SHP77 treated with DMSO at 0.1 percent for 48 hours (cell line): Measurements from ENCODE around the gene SAT1.

Experiments used
- DNase-seq: peaks from one replicate; lab custom pipeline; 2025; lab: John Stamatoyannopoulos, UW

The SAT1 gene

DNA sequence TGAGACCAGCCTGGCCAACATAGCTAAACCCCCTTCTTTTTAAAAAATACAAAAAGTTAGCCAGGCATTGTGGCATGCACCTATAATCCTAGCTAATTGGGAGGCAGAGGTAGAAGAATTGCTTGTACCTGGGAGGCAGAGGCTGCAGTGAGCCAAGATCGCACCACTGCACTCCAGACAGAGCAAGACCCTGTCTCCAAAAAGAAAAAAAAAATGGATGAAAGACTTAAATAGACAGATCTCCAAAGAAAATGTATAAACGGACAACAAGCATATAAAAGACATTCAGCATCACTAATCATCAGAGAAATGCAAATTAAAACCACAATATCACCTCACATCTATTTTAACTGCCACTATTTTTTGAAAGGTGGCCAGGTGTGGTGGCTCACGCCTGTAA is 6.6 kb upstream of the SAT1 start:
- DNase-seq = no peak

DNA sequence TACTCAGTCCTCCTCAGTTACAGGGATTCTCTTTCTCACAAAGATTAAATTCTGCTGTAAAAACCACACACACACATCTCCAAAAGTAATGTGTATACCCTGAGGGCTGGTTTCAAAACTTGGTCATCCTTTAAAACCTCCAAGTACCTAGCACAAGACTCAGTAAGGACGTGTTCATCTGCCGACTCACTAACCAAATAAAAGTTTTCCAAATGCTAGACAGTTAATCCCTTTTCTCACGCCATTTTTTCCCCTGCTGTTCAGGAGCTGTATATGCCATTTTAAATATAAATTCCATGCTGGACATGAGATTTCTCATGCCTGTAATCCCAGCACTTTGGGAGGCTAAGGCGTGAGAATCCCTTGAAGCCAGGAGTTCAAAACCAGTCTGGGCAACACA is 3.9 kb upstream of the SAT1 start:
- DNase-seq = no peak

GRCh38 chrX:23782455-23782854 is 518 bp upstream of the SAT1 start:
- no peak for DNase-seq

- no peak for DNase-seq
Observed at GRCh38 chrX:23783589-23784469, 856 bp downstream of the SAT1 start.

DNA sequence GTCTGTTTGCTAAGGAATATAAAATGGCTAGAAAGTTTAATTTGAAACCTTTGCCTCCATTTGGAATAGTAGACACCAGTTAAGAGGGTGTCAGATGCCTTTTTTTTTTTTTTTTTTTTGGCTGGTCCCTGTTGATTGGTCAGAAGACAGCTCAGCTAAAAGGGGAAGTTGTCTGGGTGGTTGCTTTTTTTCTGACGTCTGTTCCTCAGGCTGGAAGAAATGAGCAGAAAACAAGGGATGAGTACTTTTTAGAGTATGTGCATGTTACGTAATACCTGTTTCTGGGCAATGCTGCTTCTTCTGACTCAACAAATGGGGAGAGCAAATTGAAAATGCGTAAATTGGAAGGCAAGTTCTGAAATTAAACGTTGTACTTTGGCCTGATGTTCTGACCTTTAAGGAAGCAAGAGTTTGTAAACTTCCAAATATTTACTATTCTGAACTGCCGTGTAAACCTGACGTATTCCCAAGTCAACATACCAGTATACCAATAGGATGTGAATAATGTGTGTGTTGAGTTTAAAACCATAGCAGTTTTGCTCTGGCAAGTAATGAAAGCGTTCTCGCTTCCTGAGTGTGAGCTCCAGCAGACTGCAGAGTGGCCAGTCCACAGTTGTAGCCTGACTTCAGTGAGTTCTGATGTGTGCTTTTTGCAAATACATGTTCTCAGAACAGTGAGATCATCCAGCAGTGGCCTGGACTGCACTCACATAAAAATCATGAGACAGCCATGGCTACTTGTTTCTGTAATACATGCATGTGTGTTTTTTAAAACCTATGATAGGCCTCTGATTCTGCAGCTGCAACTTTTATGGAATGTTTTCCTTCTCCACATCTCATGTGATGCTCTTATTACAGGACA is 1.7 kb downstream of the SAT1 start:
- DNase-seq = no peak

- DNase-seq = no peak
Observed at GRCh38 chrX:23785580-23785979, 2.6 kb downstream of the SAT1 start.

DNA sequence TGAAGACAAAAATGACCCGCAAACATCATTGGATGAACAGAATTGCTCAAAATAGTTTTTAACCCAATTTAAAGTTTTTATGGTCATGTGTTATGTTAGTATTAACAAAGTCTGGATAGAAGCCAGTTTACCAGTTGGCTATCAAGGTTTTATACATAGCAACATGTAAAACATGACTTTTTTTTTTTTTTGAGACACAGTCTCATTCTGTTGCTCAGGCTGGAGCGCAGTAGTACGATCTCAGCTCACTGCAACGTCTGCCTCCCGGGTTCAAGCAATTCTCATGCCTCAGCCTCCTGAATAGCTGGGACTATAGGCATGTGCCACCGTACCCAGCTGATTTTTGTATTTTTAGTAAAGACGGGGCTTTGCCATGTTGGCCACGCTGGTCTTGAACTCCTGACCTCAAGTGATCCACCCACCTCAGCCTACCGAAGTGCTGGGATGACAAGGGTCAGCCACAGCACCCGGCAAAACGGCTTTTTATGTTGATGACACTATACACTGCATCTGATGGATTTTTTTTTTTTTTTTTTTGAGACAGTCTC is 3.4 kb downstream of the SAT1 start:
- DNase-seq = no peak

GRCh38 chrX:23787745-23788118 is 4.8 kb downstream of the SAT1 start:
- DNase-seq = no peak

- no peak for DNase-seq
Observed at GRCh38 chrX:23788521-23788920, 5.5 kb downstream of the SAT1 start.

GRCh38 chrX:23788946-23789345 is 6.0 kb downstream of the SAT1 start:
- DNase-seq = no peak

GRCh38 chrX:23789386-23790154 is 6.6 kb downstream of the SAT1 start:
- no peak for DNase-seq

- DNase-seq = no peak
Observed at GRCh38 chrX:23790155-23790497, 7.2 kb downstream of the SAT1 start.

GRCh38 chrX:23792861-23793553 is 10.0 kb downstream of the SAT1 start:
- no peak for DNase-seq

- DNase-seq = no peak
Observed at GRCh38 chrX:23795221-23795620, 12.2 kb downstream of the SAT1 start.

DNA sequence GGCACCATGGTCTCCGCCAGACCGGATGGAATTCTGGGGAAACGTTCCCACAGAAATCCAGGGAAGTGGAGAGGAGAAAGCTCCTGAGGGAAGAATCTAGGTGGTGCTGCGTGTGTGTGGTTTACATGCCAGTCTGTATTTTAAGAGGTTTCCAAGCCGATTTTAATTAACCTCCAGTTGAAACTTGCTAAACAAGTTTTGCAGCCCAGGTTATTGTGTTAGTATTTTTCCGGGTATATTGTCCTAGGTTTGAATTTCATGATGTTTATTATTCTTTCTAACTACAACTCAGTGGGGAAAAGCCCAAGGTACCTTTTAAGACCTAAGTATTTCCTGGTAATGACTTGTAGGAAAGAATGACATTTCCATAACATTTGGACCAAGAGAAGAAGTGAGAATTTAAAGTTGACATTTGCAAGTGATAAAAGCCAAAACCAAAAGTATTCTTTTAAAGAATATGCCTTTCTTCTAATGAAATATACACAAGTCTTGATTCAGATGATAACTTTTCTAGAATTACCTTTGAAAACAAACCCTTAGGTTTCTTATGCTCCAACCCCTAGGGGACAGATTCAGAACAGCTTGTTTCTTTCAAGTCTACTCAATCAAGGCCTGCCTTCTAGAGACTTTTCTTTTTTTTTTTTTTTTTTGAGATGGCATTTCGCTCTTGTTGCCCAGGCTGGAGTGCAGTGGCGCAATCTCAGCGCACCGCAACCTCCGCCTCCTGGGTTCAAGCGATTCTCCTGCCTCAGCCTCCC is 14.6 kb downstream of the SAT1 start:
- DNase-seq = no peak

DNA sequence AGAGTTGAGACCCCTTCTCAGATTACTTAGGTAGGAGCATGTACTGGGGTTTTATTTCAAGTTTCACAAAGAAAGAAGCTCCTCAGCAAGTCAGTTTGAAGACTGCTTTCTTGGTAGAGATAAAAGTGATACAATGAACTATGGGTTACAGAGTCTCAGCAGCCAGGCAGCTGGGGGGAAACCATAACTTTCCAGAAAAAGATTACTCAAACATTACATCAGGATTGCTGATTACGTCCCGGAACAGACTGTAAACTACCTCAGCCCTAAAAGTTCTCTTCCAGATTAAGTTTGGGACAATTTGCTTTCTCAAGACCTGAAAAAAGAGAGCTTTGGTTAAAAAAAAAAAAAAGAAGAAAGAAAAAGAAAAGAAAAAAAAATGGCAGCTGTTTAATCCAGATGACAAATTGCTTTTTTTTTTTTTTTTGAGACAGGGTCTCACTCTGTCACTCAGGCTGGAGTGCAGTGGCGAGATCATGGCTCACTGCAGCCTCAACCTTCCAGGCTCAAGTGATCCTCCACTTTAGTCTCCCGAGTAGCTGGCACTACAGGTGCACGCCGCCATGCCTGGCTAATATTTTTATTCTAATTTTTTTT is 16.6 kb downstream of the SAT1 start:
- DNase-seq = no peak

- no peak for DNase-seq
Observed at GRCh38 chrX:23802431-23802830, 19.5 kb downstream of the SAT1 start.

DNA sequence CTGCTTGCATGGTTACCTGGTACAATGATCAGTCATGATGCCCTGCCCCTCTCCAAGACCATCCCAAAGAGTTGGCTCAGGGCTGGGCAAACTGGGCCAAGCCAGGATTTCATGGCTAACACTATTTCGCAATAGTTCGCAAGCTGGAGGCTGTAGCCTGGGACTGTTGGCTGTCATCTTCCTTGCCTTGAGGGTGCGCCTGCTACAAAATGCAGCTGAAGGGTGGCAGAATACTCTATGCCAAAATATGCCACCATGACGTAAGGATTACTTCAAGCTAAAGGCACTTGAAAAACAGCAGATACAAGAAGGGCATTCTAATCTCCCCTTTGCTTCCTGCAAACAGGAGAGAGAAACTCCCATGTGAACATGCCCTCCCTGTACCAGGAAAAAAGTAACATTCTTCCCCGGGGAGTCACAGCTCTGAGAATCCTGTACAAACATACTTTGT is 21.0 kb downstream of the SAT1 start:
- DNase-seq = no peak

GRCh38 chrX:23804578-23804977 is 21.6 kb downstream of the SAT1 start:
- no peak for DNase-seq

DNA sequence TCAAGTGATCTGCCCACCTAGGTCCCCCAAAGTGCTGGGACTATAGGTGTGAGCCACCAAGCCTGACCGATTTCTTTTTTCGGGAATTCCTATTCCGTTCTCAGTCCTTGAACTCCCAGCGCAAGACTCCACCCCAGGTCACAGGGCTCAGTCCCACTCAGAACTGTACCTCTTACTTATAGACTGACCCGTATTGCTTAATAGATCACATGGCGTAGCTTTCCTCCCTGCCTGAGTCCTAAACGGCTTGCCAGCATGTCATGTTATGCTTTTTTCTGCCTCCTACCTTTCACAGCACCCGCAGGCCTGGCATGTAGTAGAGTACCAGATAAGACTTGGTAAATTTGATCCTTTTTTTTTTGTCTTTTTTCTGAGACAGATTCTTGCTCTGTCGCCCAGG is 22.4 kb downstream of the SAT1 start:
- no peak for DNase-seq
